ENCODE measurements around the gene NRCAM.

The NRCAM gene

GRCh38 chr7:108204281-108204796, 251.9 kb downstream of the NRCAM start:
- H3K4me3 ChIP-seq (ENCODE audit: low read depth, low read length), result no peak overlapping the region
- H2AFZ ChIP-seq (ENCODE audit: low read length, unreplicated experiment), result no peak overlapping the region
- H3K79me2 ChIP-seq (ENCODE audit: control insufficient read depth, insufficient read depth, low read length, unreplicated experiment), result no peaks in the 10 kb centered on the region
- no peak overlapping the region for H3K27ac ChIP-seq (ENCODE audit: low read depth, low read length)
- no peaks in the 10 kb centered on the region for H3K27me3 ChIP-seq (ENCODE audit: insufficient read depth, low read length)
- H3K4me1 ChIP-seq (ENCODE audit: control insufficient read depth, insufficient read depth, low read length, unreplicated experiment), result no peaks in the 10 kb centered on the region
- peaks cover 3% of the 10 kb centered on the region; the same call in 1 of the 2 replicates for H3K36me3 ChIP-seq (ENCODE audit: insufficient read depth, low read length)

DNA sequence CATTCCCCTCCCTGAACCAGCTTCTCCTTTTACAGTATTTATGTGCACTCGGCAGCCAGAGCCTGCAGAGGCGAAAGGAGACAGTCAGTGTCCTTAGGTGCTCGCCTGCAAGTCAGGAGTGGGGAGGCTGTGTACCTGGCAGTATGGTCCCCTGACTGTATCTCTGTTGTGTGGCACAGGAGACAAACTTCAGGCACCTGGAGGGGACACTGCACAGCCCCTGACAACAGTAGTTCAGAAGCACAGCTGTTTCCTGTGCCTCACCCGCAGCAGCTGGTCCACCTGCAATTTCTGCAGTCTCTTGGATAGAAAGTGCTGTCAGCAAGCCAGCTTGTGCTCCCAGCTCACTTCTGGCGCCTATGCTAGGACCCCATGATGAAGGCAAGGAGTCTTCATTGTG, 252.7 kb downstream of the NRCAM start:
- H3K27ac ChIP-seq (ENCODE audit: low read depth, low read length), result no peak overlapping the region

DNA sequence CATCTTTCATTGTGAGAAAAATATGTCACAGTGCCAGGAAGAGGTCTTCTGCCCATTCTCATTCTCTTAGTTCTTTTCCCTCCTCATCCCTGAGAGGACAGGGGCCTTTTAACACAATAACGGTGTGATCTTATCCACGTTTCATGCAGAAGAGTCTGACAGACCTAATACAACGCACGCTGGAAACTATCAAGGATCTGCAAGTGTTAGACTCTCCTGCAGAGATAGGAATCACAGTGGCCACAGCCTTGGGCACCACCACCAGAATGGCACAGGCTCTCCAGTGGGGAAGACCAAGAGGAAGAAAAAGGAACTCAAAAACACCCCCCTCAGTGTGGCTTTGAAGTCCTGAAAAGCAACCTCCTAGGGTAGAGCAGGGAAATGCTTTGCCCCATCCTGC, 253.5 kb downstream of the NRCAM start:
- Histone ChIP-seq H3K4me3 (ENCODE audit: low read depth, low read length) (no peak overlapping the region), H3K36me3 (ENCODE audit: insufficient read depth, low read length) (peaks cover 3% of the 10 kb centered on the region; the same call in 1 of the 2 replicates), H3K4me1 (ENCODE audit: control insufficient read depth, insufficient read depth, low read length, unreplicated experiment) (peaks cover 3% of the 10 kb centered on the region), H3K27me3 (ENCODE audit: insufficient read depth, low read length) (no peaks in the 10 kb centered on the region), H3K79me2 (ENCODE audit: control insufficient read depth, insufficient read depth, low read length, unreplicated experiment) (no peaks in the 10 kb centered on the region), H3K27ac (ENCODE audit: low read depth, low read length) (no peak overlapping the region), H2AFZ (ENCODE audit: low read length, unreplicated experiment) (no peak overlapping the region)

More for the DNA sequence above, 252.7 kb downstream of the NRCAM start:
- H2AFZ ChIP-seq (ENCODE audit: low read length, unreplicated experiment), result no peak overlapping the region
- H3K27me3 ChIP-seq (ENCODE audit: insufficient read depth, low read length), result no peaks in the 10 kb centered on the region
- H3K79me2 ChIP-seq (ENCODE audit: control insufficient read depth, insufficient read depth, low read length, unreplicated experiment), result no peaks in the 10 kb centered on the region
- peaks cover 3% of the 10 kb centered on the region; the same call in 1 of the 2 replicates for H3K36me3 ChIP-seq (ENCODE audit: insufficient read depth, low read length)
- H3K4me3 ChIP-seq (ENCODE audit: low read depth, low read length), result no peak overlapping the region
- H3K4me1 ChIP-seq (ENCODE audit: control insufficient read depth, insufficient read depth, low read length, unreplicated experiment), result no peaks in the 10 kb centered on the region

- Histone ChIP-seq H3K36me3 (ENCODE audit: insufficient read depth, low read length) (peaks cover 3% of the 10 kb centered on the region; the same call in 1 of the 2 replicates), H3K4me3 (ENCODE audit: low read depth, low read length) (no peak overlapping the region), H3K27ac (ENCODE audit: low read depth, low read length) (no peak overlapping the region), H2AFZ (ENCODE audit: low read length, unreplicated experiment) (no peak overlapping the region), H3K79me2 (ENCODE audit: control insufficient read depth, insufficient read depth, low read length, unreplicated experiment) (no peaks in the 10 kb centered on the region), H3K27me3 (ENCODE audit: insufficient read depth, low read length) (no peaks in the 10 kb centered on the region), H3K4me1 (ENCODE audit: control insufficient read depth, insufficient read depth, low read length, unreplicated experiment) (peaks cover 12% of the 10 kb centered on the region)
Measured at GRCh38 chr7:108201766-108202165, 254.5 kb downstream of the NRCAM start.

DNA sequence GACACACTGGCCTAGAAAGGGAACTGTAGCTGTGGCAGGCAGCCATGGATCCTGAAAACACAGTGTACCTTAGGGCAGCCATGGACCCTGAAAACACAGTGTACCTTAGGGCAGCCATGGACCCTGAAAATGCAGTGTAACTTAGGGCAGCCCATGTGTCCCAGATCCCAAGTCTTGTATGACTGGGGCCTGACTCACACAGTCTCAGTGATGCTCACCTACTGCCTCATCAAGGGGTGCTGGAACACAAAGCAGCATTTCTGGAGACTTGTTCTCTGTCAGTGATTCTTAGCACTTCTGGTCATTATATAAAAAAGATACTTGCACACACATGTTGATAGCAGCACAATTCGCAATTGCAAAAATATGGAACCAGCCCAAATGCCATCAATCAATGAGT, 255.9 kb downstream of the NRCAM start:
- Histone ChIP-seq H3K36me3 (ENCODE audit: insufficient read depth, low read length) (no peaks in the 10 kb centered on the region), H3K4me3 (ENCODE audit: low read depth, low read length) (no peak overlapping the region), H3K4me1 (ENCODE audit: control insufficient read depth, insufficient read depth, low read length, unreplicated experiment) (peaks cover 27% of the 10 kb centered on the region), H3K79me2 (ENCODE audit: control insufficient read depth, insufficient read depth, low read length, unreplicated experiment) (no peaks in the 10 kb centered on the region), H3K27me3 (ENCODE audit: insufficient read depth, low read length) (no peaks in the 10 kb centered on the region), H2AFZ (ENCODE audit: low read length, unreplicated experiment) (no peak overlapping the region), H3K27ac (ENCODE audit: low read depth, low read length) (no peak overlapping the region)

DNA sequence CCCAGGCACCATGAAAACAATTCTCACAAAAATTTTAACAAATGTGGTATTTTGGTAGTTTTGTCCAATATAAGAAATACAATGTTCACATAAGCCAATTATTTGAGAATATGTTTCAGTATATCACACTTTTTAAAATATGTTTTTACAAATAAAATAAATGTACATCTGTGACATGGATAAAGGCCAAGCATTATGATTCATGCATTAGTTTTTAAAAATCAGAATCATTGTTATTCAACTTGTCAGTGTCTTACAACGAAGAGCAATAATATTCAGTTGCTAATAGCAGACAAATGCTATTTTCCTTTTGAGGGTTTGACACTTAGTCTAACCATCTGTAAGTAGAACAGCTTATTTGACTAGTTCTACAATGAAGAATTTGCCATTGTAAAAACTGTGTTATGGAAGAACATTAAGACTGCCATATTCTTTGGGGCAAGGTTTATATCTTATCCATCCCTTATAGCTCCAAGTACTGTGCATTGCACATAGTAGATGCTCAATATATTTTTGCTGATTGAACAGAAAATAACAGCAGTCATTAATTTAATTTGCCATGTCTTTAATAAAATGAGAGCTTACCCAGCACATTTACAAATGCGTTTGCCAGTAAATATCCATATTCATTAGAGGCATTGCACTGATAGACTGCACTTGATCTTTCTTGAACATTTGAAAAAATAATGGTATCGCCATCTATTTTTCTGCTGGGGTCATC, 258.7 kb downstream of the NRCAM start:
- Histone ChIP-seq H3K79me2 (ENCODE audit: control insufficient read depth, insufficient read depth, low read length, unreplicated experiment) (no peaks in the 10 kb centered on the region), H3K27me3 (ENCODE audit: insufficient read depth, low read length) (no peaks in the 10 kb centered on the region), H3K36me3 (ENCODE audit: insufficient read depth, low read length) (no peaks in the 10 kb centered on the region), H2AFZ (ENCODE audit: low read length, unreplicated experiment) (no peak overlapping the region), H3K27ac (ENCODE audit: low read depth, low read length) (peak overlapping the region; percentile 40), H3K4me1 (ENCODE audit: control insufficient read depth, insufficient read depth, low read length, unreplicated experiment) (peaks cover 42% of the 10 kb centered on the region), H3K4me3 (ENCODE audit: low read depth, low read length) (no peak overlapping the region)

DNA sequence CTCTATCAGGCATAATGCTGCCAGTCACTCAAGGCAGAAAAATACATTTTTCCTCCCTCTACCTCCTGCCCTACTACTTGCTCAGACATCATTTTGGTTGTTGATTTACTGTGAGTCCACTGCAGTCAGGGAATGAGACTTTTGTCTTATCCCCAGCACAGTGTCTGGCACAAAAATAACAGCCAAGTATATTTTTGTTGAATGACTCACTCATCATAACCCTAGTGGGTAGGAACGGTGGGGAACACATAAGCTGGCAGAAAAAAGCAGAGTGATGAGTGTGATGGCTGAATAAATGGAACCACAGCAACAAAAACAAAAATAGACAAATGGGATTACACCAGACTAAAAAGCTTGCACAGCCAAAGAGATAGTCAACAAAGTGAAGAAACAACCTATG, 260.2 kb downstream of the NRCAM start:
- no peaks in the 10 kb centered on the region for H3K36me3 ChIP-seq (ENCODE audit: insufficient read depth, low read length)
- no peaks in the 10 kb centered on the region for H3K27me3 ChIP-seq (ENCODE audit: insufficient read depth, low read length)
- H3K4me3 ChIP-seq (ENCODE audit: low read depth, low read length), result no peak overlapping the region
- peaks cover 47% of the 10 kb centered on the region for H3K4me1 ChIP-seq (ENCODE audit: control insufficient read depth, insufficient read depth, low read length, unreplicated experiment)
- H2AFZ ChIP-seq (ENCODE audit: low read length, unreplicated experiment), result no peak overlapping the region
- no peaks in the 10 kb centered on the region for H3K79me2 ChIP-seq (ENCODE audit: control insufficient read depth, insufficient read depth, low read length, unreplicated experiment)
- peak overlapping the region; percentile 62 for H3K27ac ChIP-seq (ENCODE audit: low read depth, low read length)

DNA sequence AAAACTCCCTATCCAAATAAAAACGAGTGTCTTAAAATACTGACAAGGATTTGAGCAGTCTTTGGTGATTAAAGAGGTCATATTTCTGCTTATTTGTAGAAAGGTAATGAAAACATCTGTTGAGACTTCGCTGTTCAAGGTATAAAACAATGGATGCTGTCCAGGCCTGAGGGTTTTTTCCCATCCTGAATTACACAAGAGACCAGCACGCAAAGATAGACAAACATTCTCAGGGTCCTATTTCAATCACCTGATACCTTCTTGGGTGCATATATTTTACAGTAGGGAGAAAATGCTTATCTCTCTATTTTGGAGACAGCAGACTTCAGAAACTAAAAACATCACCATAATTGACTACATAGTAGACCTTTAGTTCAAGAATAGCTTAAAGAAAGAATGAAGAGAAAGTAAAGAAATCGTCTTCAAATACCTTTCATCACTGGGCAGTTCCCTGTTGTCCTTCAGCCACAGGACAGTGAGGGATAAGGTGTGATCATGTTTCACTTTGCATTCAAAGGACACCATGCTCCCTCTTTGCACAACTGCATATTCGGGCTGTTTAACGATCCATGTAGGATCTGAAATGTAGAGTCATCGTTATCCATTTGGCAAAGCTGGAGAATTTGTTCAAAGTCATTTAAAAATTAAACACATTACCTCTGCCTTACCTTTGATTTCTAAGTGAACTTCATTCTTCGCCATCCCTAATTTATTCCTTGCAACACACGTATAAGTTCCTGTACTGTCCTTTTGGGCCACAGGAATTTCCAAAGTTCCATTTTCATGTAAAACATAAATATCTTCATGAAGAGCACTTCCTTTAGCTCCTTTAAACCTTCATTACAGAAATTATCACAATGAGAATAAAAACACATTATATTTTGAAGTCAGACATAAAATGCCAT, 262.4 kb downstream of the NRCAM start:
- no peak overlapping the region for H2AFZ ChIP-seq (ENCODE audit: low read length, unreplicated experiment)
- H3K4me1 ChIP-seq (ENCODE audit: control insufficient read depth, insufficient read depth, low read length, unreplicated experiment), result peaks cover 56% of the 10 kb centered on the region
- H3K79me2 ChIP-seq (ENCODE audit: control insufficient read depth, insufficient read depth, low read length, unreplicated experiment), result no peaks in the 10 kb centered on the region
- H3K27ac ChIP-seq (ENCODE audit: low read depth, low read length), result peak overlapping the region; percentile 29
- no peak overlapping the region for H3K4me3 ChIP-seq (ENCODE audit: low read depth, low read length)
- no peaks in the 10 kb centered on the region for H3K27me3 ChIP-seq (ENCODE audit: insufficient read depth, low read length)
- H3K36me3 ChIP-seq (ENCODE audit: insufficient read depth, low read length), result 0 out of 2 replicates have a peak, but pooled peaks cover 4% of the 10 kb centered on the region

GRCh38 chr7:108190891-108191290, 265.3 kb downstream of the NRCAM start:
- 0 out of 2 replicates have a peak, but pooled peaks cover 5% of the 10 kb centered on the region for H3K36me3 ChIP-seq (ENCODE audit: insufficient read depth, low read length)
- peak overlapping the region; percentile 69 for H3K27ac ChIP-seq (ENCODE audit: low read depth, low read length)
- H2AFZ ChIP-seq (ENCODE audit: low read length, unreplicated experiment), result no peak overlapping the region
- H3K4me1 ChIP-seq (ENCODE audit: control insufficient read depth, insufficient read depth, low read length, unreplicated experiment), result peaks cover 34% of the 10 kb centered on the region
- H3K4me3 ChIP-seq (ENCODE audit: low read depth, low read length), result no peak overlapping the region
- no peaks in the 10 kb centered on the region for H3K27me3 ChIP-seq (ENCODE audit: insufficient read depth, low read length)
- H3K79me2 ChIP-seq (ENCODE audit: control insufficient read depth, insufficient read depth, low read length, unreplicated experiment), result no peaks in the 10 kb centered on the region

DNA sequence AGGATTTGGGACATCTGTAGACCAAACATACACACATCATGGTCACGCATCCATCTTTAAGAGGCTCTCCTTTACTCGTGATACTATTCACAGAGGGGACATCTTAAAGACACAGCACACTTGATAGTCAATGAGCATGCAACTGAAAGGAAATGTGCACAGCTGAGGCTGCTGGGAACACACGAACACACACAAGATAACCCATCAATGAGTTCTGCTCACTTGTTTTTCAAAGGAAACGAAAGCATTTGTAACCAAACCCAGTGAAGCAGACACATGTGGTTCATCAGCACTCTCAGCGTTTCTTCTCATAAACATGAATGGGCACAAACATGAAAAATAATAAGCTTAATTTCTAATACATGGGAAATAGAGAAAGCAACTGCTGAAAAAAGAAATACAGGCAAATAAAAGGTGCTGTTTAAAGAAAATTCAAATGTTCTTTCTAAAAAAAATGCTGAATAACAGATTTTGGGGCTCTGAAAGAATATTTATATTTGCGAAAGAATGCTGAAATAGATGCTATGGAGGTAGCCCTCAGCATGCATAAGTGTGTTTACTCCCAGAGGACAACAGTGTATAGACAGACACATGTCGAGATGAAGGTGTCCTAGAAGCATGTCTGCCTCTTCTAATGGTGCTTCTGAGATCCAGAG, 266.4 kb downstream of the NRCAM start:
- H2AFZ ChIP-seq (ENCODE audit: low read length, unreplicated experiment), result no peak overlapping the region
- H3K27ac ChIP-seq (ENCODE audit: low read depth, low read length), result peak overlapping the region; percentile 69
- 0 out of 2 replicates have a peak, but pooled peaks cover 5% of the 10 kb centered on the region for H3K36me3 ChIP-seq (ENCODE audit: insufficient read depth, low read length)
- H3K79me2 ChIP-seq (ENCODE audit: control insufficient read depth, insufficient read depth, low read length, unreplicated experiment), result no peaks in the 10 kb centered on the region
- no peak overlapping the region for H3K4me3 ChIP-seq (ENCODE audit: low read depth, low read length)
- peaks cover 24% of the 10 kb centered on the region for H3K4me1 ChIP-seq (ENCODE audit: control insufficient read depth, insufficient read depth, low read length, unreplicated experiment)
- no peaks in the 10 kb centered on the region for H3K27me3 ChIP-seq (ENCODE audit: insufficient read depth, low read length)
